ENCODE results near the gene ARMC9.

DNA sequence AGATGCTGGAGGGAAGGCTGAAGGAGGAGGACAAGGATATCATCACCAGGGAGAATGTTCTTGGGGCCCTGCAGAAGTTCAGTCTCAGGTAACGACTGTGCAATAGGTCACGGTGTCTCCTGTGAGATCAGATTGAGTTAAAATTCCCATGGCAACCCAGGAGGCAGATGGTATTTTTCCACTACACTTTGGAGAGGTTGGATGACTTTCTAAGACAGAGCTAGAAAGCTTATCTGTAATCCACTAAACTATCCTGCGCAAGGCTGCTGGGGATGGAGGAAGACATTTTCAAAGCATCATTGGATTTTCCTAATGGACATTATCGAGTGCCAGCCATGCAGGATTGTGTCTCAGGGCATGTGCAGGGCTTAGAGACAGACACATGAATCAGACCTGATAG is 74.6 kb downstream of the ARMC9 start:
- TF ChIP-seq, protein P1, sequence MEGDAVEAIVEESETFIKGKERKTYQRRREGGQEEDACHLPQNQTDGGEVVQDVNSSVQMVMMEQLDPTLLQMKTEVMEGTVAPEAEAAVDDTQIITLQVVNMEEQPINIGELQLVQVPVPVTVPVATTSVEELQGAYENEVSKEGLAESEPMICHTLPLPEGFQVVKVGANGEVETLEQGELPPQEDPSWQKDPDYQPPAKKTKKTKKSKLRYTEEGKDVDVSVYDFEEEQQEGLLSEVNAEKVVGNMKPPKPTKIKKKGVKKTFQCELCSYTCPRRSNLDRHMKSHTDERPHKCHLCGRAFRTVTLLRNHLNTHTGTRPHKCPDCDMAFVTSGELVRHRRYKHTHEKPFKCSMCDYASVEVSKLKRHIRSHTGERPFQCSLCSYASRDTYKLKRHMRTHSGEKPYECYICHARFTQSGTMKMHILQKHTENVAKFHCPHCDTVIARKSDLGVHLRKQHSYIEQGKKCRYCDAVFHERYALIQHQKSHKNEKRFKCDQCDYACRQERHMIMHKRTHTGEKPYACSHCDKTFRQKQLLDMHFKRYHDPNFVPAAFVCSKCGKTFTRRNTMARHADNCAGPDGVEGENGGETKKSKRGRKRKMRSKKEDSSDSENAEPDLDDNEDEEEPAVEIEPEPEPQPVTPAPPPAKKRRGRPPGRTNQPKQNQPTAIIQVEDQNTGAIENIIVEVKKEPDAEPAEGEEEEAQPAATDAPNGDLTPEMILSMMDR (IDR thresholded peaks at IDR 0.05), result no peak
- TF ChIP-seq POLR2A (IDR thresholded peaks at IDR 0.05), result no peak

All from heart left ventricle (tissue), 13 donors.